22Rv1 (cell line): ENCODE measurements around the gene ADGRG2.

Experiments
- H3K27ac ChIP-seq: fragments of 450-650 bp; 2 replicates; pipeline ENCODE4 v1.5.1; 2017
- ZFX ChIP-seq: fragments of 450-650 bp; IDR thresholded peaks from 2 replicates; pipeline ENCODE4 v1.6.1; 2017; ENCODE audit warnings: antibody characterized with exemption, borderline replicate concordance
- TF ChIP-seq, protein P1 (sequence below): fragments of 450-650 bp; IDR thresholded peaks from 2 replicates; pipeline ENCODE4 v1.5.1; 2017; ENCODE audit warnings: mild to moderate bottlenecking

The ADGRG2 gene

DNA sequence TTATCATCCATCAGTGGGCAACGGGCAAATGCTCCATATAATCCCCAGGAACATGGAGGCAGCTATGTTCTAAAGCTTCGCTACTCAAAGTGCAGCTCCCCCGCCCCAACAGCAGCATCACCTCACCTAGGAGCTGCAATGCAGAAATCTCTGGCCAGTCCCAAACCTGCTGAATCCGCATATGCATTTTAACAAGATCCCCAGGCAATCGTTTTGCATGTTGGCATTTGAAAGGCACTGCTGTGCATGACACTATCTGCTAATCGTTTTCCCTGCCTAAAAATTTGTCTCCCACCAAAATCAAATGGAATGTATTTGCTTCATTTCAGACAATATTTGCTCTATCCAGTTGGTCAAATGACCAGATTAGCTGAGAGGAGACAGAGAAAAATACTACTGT lies 15.2 kb downstream of the ADGRG2 start:
- TF ChIP-seq ZFX: no peak
- TF ChIP-seq, protein P1, sequence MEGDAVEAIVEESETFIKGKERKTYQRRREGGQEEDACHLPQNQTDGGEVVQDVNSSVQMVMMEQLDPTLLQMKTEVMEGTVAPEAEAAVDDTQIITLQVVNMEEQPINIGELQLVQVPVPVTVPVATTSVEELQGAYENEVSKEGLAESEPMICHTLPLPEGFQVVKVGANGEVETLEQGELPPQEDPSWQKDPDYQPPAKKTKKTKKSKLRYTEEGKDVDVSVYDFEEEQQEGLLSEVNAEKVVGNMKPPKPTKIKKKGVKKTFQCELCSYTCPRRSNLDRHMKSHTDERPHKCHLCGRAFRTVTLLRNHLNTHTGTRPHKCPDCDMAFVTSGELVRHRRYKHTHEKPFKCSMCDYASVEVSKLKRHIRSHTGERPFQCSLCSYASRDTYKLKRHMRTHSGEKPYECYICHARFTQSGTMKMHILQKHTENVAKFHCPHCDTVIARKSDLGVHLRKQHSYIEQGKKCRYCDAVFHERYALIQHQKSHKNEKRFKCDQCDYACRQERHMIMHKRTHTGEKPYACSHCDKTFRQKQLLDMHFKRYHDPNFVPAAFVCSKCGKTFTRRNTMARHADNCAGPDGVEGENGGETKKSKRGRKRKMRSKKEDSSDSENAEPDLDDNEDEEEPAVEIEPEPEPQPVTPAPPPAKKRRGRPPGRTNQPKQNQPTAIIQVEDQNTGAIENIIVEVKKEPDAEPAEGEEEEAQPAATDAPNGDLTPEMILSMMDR: no peak
- H3K27ac ChIP-seq: no peak overlapping the region

DNA sequence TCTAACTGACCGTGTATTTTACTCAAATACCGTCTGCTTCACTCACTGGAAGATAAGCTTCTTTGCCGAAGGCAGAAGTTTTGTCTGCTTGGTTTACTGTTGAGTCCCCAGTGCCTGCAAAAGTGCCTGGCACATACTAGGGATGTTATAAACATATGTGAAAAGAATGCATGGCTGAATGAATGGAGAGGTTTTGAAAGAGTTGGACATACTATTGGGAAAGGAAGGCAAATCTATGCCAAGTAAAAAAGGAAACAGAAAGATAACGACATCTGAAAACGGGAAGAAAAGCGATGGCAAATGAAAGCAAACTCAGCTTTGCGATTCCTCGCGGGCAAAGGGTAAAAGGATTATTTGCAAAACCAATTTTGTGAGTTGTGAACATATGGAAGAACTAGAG lies 21.7 kb downstream of the ADGRG2 start:
- no peak for TF ChIP-seq ZFX
- TF ChIP-seq, protein P1: no peak

DNA sequence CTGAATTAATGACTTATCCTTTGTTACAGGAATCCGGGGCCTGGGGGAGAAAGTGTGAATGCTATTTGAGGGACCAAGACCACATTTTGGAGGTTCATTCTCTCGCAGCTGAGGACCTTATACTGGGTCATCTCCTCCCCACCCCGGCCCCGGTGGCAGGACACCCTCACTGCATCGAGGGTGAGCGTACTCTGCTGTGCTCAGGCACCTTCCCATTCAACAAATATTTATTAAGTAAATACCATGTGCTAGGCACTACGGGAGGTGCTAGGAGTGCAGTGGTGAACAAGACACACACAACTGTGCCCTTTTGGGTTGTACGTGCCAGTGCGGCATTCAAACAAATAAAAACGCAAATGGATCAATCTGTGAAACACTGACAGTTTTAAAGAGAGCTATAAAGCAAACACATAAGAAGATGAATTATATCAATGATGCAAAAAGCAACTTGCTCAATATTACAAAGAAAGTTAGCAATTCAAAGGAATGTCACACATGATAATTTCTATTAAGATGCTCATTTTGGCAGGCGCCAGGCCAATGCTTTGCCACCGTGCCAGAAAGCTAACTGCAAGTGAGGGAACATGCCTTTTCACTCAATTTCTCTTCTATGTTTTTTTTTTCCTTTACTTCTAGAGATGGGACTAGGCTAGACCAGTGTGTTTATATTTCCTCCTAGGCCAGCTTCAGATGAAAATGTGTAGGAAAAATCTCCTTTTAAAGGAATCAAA lies 24.6 kb downstream of the ADGRG2 start:
- TF ChIP-seq, protein P1: no peak
- TF ChIP-seq ZFX: no peak
- no peak overlapping the region for H3K27ac ChIP-seq

More for the DNA sequence above, 21.7 kb downstream of the ADGRG2 start:
- H3K27ac ChIP-seq: no peak overlapping the region

DNA sequence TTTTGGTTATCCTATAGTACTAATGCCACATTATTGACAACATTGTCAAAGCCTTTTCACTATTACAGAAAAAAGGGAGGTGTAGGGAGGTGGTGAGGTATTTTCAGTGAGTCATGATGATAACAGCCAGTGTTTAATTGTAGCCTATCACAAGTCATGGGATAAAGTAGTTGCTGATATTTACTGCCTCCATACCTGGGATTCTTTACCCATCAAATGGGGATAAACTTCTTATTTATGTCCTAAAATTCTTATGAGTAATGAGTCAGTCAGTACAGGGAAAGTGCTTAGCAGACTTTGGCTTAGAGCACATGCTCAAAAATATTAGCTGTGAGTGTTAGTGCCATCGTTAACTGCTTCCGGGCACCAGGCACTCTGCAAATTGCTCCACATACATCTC lies 25.7 kb downstream of the ADGRG2 start:
- no peak overlapping the region for H3K27ac ChIP-seq
- no peak for TF ChIP-seq ZFX

DNA sequence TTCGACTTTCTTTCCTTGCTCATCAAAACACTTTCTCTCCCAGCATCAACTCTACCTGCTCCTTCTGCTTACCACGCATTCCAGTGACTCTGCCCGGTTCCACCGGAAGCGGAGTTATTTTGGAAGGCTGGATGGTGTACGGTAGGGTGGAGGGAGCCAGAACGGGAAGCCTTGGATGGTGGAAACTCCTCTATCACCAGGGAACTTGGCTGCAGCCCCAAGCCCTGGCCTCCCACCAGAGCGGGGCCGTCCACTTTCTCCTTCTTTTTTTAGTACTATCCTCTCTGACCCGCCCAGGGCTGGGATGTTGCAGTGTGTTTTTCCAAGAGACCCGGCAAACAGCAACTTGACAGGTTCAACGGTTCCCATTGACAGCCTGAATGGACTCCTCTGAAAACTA lies 27.6 kb downstream of the ADGRG2 start:
- no peak overlapping the region for H3K27ac ChIP-seq
- TF ChIP-seq, protein P1: no peak
- TF ChIP-seq ZFX: no peak

DNA sequence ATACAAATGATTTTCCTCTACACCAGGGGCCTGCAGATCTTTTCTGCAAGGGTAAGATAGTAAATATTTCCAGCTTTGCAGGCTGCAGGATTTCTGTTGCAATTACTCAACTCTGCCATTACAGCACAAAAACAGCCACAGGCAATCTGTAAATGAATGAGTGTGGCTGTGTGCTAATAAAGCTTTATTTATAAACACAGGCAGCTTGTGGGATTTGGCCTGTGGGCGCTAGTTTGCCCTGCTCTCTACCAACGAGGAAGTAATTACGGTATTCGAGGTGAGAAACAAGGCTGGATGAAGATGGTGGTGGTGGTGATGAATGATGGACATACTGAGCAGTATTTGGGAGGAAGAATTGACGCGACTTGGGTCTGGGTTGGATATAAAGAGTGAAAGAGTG lies 30.7 kb downstream of the ADGRG2 start:
- TF ChIP-seq, protein P1: no peak
- no peak for TF ChIP-seq ZFX

DNA sequence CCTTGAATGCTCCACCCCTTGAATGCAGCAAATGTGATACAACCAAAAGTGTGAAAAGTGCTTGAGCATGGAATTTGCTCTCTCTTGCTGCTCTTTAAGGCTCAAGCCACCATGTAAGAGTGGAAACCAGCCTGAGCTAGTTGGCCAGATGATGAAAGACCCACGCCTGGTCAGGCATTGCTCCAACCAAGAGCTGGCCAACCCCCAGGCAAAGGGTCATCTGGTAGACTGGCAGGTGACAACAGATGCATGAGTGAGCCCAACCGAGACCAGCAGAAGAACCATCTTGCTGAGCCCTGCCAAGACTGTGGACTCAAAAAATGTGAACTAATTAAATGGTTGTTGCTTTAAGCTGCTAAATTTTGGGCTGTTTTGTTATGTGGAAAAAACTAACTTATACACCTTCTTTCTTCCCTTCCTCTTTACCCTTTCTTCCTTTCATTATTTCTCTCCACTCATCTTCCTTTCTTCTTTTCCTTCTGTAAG lies 32.7 kb downstream of the ADGRG2 start:
- TF ChIP-seq, protein P1: no peak
- no peak for TF ChIP-seq ZFX
- H3K27ac ChIP-seq: no peak overlapping the region

More for the DNA sequence above, 30.7 kb downstream of the ADGRG2 start:
- no peak overlapping the region for H3K27ac ChIP-seq
